ENCODE measurements around the gene FOXF2. TPM values are rescaled to one million over a fixed set of nuclear protein-coding genes. Genes with fewer than 3 reads are reported as not detected.

FOXF2 gene
- total RNA-seq, 1 donor from 2014 or later = not detected

- no peak for DNase-seq (ENCODE audit: low read depth, low spot score)
- no peak overlapping the region for H3K4me3 Mint-ChIP-seq
- no peaks in the 10 kb centered on the region for H3K9me3 Mint-ChIP-seq
- H3K27ac Mint-ChIP-seq (ENCODE audit: unreplicated experiment) = no peak overlapping the region
- TF ChIP-seq CTCF (conservative IDR thresholded peaks at IDR 0.05) = no peak
- H3K4me1 Mint-ChIP-seq = peaks cover 3% of the 10 kb centered on the region
- peaks cover 64% of the 10 kb centered on the region for H3K27me3 Mint-ChIP-seq (ENCODE audit: low read depth)
- H3K36me3 Mint-ChIP-seq (ENCODE audit: low read depth) = peaks cover 3% of the 10 kb centered on the region
These were observed 9.9 kb downstream of the FOXF2 start for GRCh38 chr6:1399085-1399780.

- Mint-ChIP-seq H3K4me3 (no peak overlapping the region), H3K27ac (ENCODE audit: unreplicated experiment) (no peak overlapping the region), H3K4me1 (peaks cover 3% of the 10 kb centered on the region), H3K27me3 (ENCODE audit: low read depth) (peaks cover 53% of the 10 kb centered on the region), H3K9me3 (no peaks in the 10 kb centered on the region), H3K36me3 (ENCODE audit: low read depth) (peaks cover 3% of the 10 kb centered on the region)
- DNase-seq (ENCODE audit: low read depth, low spot score) = no peak
- no peak for TF ChIP-seq CTCF (conservative IDR thresholded peaks at IDR 0.05)
These were observed 10.9 kb downstream of the FOXF2 start for GRCh38 chr6:1400126-1400850.

GRCh38 chr6:1402369-1402768, 13.0 kb downstream of the FOXF2 start:
- Mint-ChIP-seq H3K27me3 (ENCODE audit: low read depth) (peaks cover 33% of the 10 kb centered on the region), H3K36me3 (ENCODE audit: low read depth) (no peaks in the 10 kb centered on the region), H3K27ac (ENCODE audit: unreplicated experiment) (no peak overlapping the region), H3K9me3 (no peaks in the 10 kb centered on the region), H3K4me3 (no peak overlapping the region), H3K4me1 (peaks cover 8% of the 10 kb centered on the region)
- TF ChIP-seq CTCF (conservative IDR thresholded peaks at IDR 0.05) = no peak
- no peak for DNase-seq (ENCODE audit: low read depth, low spot score)

GRCh38 chr6:1402868-1403267, 13.5 kb downstream of the FOXF2 start:
- no peak for DNase-seq (ENCODE audit: low read depth, low spot score)
- Mint-ChIP-seq H3K9me3 (no peaks in the 10 kb centered on the region), H3K4me1 (peaks cover 10% of the 10 kb centered on the region), H3K4me3 (no peak overlapping the region), H3K36me3 (ENCODE audit: low read depth) (no peaks in the 10 kb centered on the region), H3K27ac (ENCODE audit: unreplicated experiment) (no peak overlapping the region), H3K27me3 (ENCODE audit: low read depth) (peaks cover 29% of the 10 kb centered on the region)
- TF ChIP-seq CTCF (conservative IDR thresholded peaks at IDR 0.05) = no peak

GRCh38 chr6:1403851-1404712, 14.7 kb downstream of the FOXF2 start:
- H3K27ac Mint-ChIP-seq (ENCODE audit: unreplicated experiment) = no peak overlapping the region

More at GRCh38 chr6:1403851-1404712, 14.7 kb downstream of the FOXF2 start:
- peaks cover 17% of the 10 kb centered on the region for H3K4me1 Mint-ChIP-seq
- no peak for TF ChIP-seq CTCF (conservative IDR thresholded peaks at IDR 0.05)
- peaks cover 19% of the 10 kb centered on the region for H3K27me3 Mint-ChIP-seq (ENCODE audit: low read depth)
- H3K4me3 Mint-ChIP-seq = no peak overlapping the region
- H3K36me3 Mint-ChIP-seq (ENCODE audit: low read depth) = no peaks in the 10 kb centered on the region
- no peak for DNase-seq (ENCODE audit: low read depth, low spot score)
- H3K9me3 Mint-ChIP-seq = no peaks in the 10 kb centered on the region

Measured in neural crest cell (in vitro differentiated cells).